ENCODE results near the gene DLX1.
"Not testable (repeated sequence)": the region's sequence is repeated elsewhere in the genome, so short reads cannot be mapped to it uniquely, and the experiment has no call there.

The DLX1 gene

GRCh38 chr2:172063446-172063845 lies 21.9 kb upstream of the DLX1 start:
- DNase-seq (ENCODE audit: low read depth): no peak
- TF ChIP-seq CTCF (IDR thresholded peaks at IDR 0.05; ENCODE audit: low read depth, low read length, missing control alignments): no peak
- no peak overlapping the region for H3K4me3 ChIP-seq (ENCODE audit: low read depth, low read length)
- in situ Hi-C loops (cut with HindIII; ENCODE audit: low sequenced_read_pairs): loop anchor here (25.0 kb wide), 1 partner anchor 251 kb away; no protein-coding TSS in a partner anchor

GRCh38 chr2:172065111-172065510 lies 20.2 kb upstream of the DLX1 start:
- no peak for TF ChIP-seq CTCF (IDR thresholded peaks at IDR 0.05; ENCODE audit: low read depth, low read length, missing control alignments)
- no peak overlapping the region for H3K4me3 ChIP-seq (ENCODE audit: low read depth, low read length)
- in situ Hi-C loops (cut with HindIII; ENCODE audit: low sequenced_read_pairs): loop anchor here (25.0 kb wide), 1 partner anchor 253 kb away; no protein-coding TSS in a partner anchor
- DNase-seq (ENCODE audit: low read depth): no peak

- no peak for DNase-seq (ENCODE audit: low read depth)
- H3K4me3 ChIP-seq (ENCODE audit: low read depth, low read length): no peak overlapping the region
- no peak for TF ChIP-seq CTCF (IDR thresholded peaks at IDR 0.05; ENCODE audit: low read depth, low read length, missing control alignments)
- in situ Hi-C loops (cut with HindIII; ENCODE audit: low sequenced_read_pairs): loop anchor here (25.0 kb wide), 1 partner anchor 254 kb away; no protein-coding TSS in a partner anchor
These were observed 18.9 kb upstream of the DLX1 start for GRCh38 chr2:172066394-172066886.

GRCh38 chr2:172067905-172068304 lies 17.4 kb upstream of the DLX1 start:
- not testable (repeated sequence) for H3K4me3 ChIP-seq (ENCODE audit: low read depth, low read length); DNase-seq (ENCODE audit: low read depth)
- in situ Hi-C loops (cut with HindIII; ENCODE audit: low sequenced_read_pairs): loop anchor here (25.0 kb wide), 1 partner anchor 256 kb away; no protein-coding TSS in a partner anchor

GRCh38 chr2:172070936-172071335 lies 14.4 kb upstream of the DLX1 start:
- in situ Hi-C loops (cut with HindIII; ENCODE audit: low sequenced_read_pairs): loop anchor here (10.0 to 25.0 kb wide), 2 partner anchors 66 to 259 kb away; no protein-coding TSS in a partner anchor
- no peak for TF ChIP-seq CTCF (IDR thresholded peaks at IDR 0.05; ENCODE audit: low read depth, low read length, missing control alignments)
- DNase-seq (ENCODE audit: low read depth): no peak
- H3K4me3 ChIP-seq (ENCODE audit: low read depth, low read length): no peak overlapping the region

- DNase-seq (ENCODE audit: low read depth): no peak
- in situ Hi-C loops (cut with HindIII; ENCODE audit: low sequenced_read_pairs): loop anchor here (10.0 to 25.0 kb wide), 2 partner anchors 68 to 260 kb away; no protein-coding TSS in a partner anchor
- no peak for TF ChIP-seq CTCF (IDR thresholded peaks at IDR 0.05; ENCODE audit: low read depth, low read length, missing control alignments)
- H3K4me3 ChIP-seq (ENCODE audit: low read depth, low read length): no peak overlapping the region
These were observed 13.0 kb upstream of the DLX1 start for GRCh38 chr2:172072303-172072702.

GRCh38 chr2:172072706-172073105 lies 12.6 kb upstream of the DLX1 start:
- TF ChIP-seq CTCF (IDR thresholded peaks at IDR 0.05; ENCODE audit: low read depth, low read length, missing control alignments): no peak
- no peak overlapping the region for H3K4me3 ChIP-seq (ENCODE audit: low read depth, low read length)
- in situ Hi-C loops (cut with HindIII; ENCODE audit: low sequenced_read_pairs): loop anchor here (10.0 to 25.0 kb wide), 2 partner anchors 68 to 260 kb away; no protein-coding TSS in a partner anchor
- no peak for DNase-seq (ENCODE audit: low read depth)

Measured in astrocyte of the cerebellum (primary cell).